Measurements from ENCODE around the gene INPP5K. TPM values are rescaled to one million over a fixed set of nuclear protein-coding genes. Genes with fewer than 3 reads are reported as not detected.

The INPP5K gene
- 10 to 100 TPM; 49.0 to 52.5 TPM for total RNA-seq

GRCh38 chr17:1516388-1517161, at the start of gene INPP5K:
Gene INPP5K, minus strand, starts transcription at chr17:1516612. Its CDS starts 113 bp downstream, at chr17:1516499.

GRCh38 chr17:1492249-1493206, 23.9 kb downstream of the INPP5K start, which contains the start of gene MYO1C:
Gene MYO1C, minus strand, starts transcription at chr17:1492686. Its CDS starts 199 bp downstream, at chr17:1492487.

GRCh38 chr17:1455797-1456599, 60.4 kb downstream of the INPP5K start, which contains the start of gene CRK:
Gene CRK, minus strand, starts transcription at chr17:1456232. Its CDS starts 115 bp downstream, at chr17:1456117.

Other genes starting within 250 kb of the INPP5K start
- not detected for gene BHLHA9, start 246.2 kb downstream of the INPP5K start, total RNA-seq
- gene TRARG1, start 236.9 kb downstream of the INPP5K start, total RNA-seq: 1 to 10 TPM in 1 of 2 experiments, under 1 TPM in 1; 0.87 to 1.3 TPM
- 100 to 1,000 TPM; 296 to 317 TPM for gene YWHAE, start 116.4 kb downstream of the INPP5K start, total RNA-seq
- gene CRK, start 60.4 kb downstream of the INPP5K start, total RNA-seq: 10 to 100 TPM; 16.6 to 16.9 TPM
- gene MYO1C, start 23.9 kb downstream of the INPP5K start, total RNA-seq: 10 to 100 TPM; 32.9 to 35.2 TPM
- 10 to 100 TPM; 47.7 to 54.0 TPM for gene PITPNA, start 46.2 kb upstream of the INPP5K start, total RNA-seq
- gene SLC43A2, start 112.2 kb upstream of the INPP5K start, total RNA-seq: under 1 TPM; 0.48 TPM
- 1 to 10 TPM; 3.9 to 4.8 TPM for gene SCARF1, start 129.1 kb upstream of the INPP5K start, total RNA-seq
- gene RILP, start 133.3 kb upstream of the INPP5K start, total RNA-seq: 1 to 10 TPM; 6.3 to 6.8 TPM
- 100 to 1,000 TPM; 263 to 273 TPM for gene PRPF8, start 168.3 kb upstream of the INPP5K start, total RNA-seq
- under 1 TPM; 0.10 TPM for gene TLCD2, start 193.8 kb upstream of the INPP5K start, total RNA-seq
- 10 to 100 TPM; 47.6 to 52.9 TPM for gene WDR81, start 208.1 kb upstream of the INPP5K start, total RNA-seq
- under 1 TPM; 0.26 to 0.28 TPM for gene SERPINF2, start 226.3 kb upstream of the INPP5K start, total RNA-seq
- gene SERPINF1, start 245.4 kb upstream of the INPP5K start, total RNA-seq: under 1 TPM; 0.60 to 0.78 TPM

All from activated naive CD4-positive, alpha-beta T cell treated with anti-CD3 and anti-CD28 coated beads, Interleukin-2, amount 10 ng/mL, durations not matched to agents 5 hours and 36 hours (primary cell).